ENCODE data around the gene CELSR1.

DNA sequence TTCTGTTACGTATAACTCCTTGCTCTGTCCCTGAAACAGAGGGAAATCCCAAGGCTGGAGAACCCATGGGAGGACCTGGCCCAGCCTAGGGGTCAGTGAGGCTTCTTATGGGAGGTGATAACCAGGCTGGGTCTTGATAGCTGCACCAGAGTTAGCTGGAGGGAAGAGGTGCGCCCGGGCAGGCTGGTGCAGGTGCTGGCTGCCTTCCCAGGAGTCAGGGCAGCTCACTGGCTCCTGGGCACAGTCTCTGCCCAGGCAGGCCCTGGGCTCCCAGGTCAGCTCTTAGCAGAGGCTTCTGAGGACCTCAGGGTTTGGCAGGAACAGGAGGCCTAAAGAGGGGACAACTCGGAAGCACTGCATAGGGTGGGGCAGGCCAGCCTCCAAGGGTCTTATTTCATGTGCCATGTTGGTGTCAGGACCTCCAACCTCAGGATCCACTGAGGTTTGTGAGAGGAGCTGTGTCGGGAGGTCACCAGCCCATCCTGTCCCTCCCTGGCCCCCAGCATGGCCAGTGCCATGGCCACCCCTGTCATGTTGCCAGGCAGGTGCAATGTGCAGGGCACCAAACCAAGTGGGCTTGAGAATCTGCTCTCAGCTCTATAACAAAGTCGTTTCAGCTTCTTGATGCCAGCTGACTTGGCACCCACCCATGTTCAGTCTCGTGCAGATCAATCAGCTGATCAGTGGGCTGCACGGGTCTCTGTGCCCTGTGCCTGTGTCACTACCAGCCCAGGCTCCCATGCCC lies 20.5 kb upstream of the CELSR1 start:
- TF ChIP-seq, protein P1, sequence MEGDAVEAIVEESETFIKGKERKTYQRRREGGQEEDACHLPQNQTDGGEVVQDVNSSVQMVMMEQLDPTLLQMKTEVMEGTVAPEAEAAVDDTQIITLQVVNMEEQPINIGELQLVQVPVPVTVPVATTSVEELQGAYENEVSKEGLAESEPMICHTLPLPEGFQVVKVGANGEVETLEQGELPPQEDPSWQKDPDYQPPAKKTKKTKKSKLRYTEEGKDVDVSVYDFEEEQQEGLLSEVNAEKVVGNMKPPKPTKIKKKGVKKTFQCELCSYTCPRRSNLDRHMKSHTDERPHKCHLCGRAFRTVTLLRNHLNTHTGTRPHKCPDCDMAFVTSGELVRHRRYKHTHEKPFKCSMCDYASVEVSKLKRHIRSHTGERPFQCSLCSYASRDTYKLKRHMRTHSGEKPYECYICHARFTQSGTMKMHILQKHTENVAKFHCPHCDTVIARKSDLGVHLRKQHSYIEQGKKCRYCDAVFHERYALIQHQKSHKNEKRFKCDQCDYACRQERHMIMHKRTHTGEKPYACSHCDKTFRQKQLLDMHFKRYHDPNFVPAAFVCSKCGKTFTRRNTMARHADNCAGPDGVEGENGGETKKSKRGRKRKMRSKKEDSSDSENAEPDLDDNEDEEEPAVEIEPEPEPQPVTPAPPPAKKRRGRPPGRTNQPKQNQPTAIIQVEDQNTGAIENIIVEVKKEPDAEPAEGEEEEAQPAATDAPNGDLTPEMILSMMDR (IDR thresholded peaks at IDR 0.05 in 2 of 3, conservative IDR thresholded peaks at IDR 0.05 in 1 of 3; ENCODE audit: borderline replicate concordance in 1 of 3, insufficient read depth in 1 of 3, low read depth in 2 of 3, low read length in 2 of 3), result no peak
- TF ChIP-seq EZH2 (IDR thresholded peaks at IDR 0.05) (no peak), ELF1 (IDR thresholded peaks at IDR 0.05; ENCODE audit: borderline replicate concordance, low read depth) (no peak), SP1 (IDR thresholded peaks at IDR 0.05; ENCODE audit: low read depth) (no peak), YY1 (IDR thresholded peaks at IDR 0.05; ENCODE audit: extremely low read depth, insufficient replicate concordance, low read depth, low read length) (no peak), POLR2A (IDR thresholded peaks at IDR 0.05; ENCODE audit: borderline replicate concordance, extremely low read depth, insufficient read depth, insufficient read length) (no peak), EZH2phosphoT487 (IDR thresholded peaks at IDR 0.05; ENCODE audit: borderline replicate concordance) (no peak), POLR2AphosphoS5 (IDR thresholded peaks at IDR 0.05; ENCODE audit: low read depth, low read length) (no peak), TCF7L2 (IDR thresholded peaks at IDR 0.05; ENCODE audit: borderline replicate concordance, extremely low read depth, insufficient read depth, insufficient read length) (no peak)
- TF ChIP-seq, protein P2, sequence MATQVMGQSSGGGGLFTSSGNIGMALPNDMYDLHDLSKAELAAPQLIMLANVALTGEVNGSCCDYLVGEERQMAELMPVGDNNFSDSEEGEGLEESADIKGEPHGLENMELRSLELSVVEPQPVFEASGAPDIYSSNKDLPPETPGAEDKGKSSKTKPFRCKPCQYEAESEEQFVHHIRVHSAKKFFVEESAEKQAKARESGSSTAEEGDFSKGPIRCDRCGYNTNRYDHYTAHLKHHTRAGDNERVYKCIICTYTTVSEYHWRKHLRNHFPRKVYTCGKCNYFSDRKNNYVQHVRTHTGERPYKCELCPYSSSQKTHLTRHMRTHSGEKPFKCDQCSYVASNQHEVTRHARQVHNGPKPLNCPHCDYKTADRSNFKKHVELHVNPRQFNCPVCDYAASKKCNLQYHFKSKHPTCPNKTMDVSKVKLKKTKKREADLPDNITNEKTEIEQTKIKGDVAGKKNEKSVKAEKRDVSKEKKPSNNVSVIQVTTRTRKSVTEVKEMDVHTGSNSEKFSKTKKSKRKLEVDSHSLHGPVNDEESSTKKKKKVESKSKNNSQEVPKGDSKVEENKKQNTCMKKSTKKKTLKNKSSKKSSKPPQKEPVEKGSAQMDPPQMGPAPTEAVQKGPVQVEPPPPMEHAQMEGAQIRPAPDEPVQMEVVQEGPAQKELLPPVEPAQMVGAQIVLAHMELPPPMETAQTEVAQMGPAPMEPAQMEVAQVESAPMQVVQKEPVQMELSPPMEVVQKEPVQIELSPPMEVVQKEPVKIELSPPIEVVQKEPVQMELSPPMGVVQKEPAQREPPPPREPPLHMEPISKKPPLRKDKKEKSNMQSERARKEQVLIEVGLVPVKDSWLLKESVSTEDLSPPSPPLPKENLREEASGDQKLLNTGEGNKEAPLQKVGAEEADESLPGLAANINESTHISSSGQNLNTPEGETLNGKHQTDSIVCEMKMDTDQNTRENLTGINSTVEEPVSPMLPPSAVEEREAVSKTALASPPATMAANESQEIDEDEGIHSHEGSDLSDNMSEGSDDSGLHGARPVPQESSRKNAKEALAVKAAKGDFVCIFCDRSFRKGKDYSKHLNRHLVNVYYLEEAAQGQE (IDR thresholded peaks at IDR 0.05; ENCODE audit: low read depth), result no peak
- TF ChIP-seq, protein P3, sequence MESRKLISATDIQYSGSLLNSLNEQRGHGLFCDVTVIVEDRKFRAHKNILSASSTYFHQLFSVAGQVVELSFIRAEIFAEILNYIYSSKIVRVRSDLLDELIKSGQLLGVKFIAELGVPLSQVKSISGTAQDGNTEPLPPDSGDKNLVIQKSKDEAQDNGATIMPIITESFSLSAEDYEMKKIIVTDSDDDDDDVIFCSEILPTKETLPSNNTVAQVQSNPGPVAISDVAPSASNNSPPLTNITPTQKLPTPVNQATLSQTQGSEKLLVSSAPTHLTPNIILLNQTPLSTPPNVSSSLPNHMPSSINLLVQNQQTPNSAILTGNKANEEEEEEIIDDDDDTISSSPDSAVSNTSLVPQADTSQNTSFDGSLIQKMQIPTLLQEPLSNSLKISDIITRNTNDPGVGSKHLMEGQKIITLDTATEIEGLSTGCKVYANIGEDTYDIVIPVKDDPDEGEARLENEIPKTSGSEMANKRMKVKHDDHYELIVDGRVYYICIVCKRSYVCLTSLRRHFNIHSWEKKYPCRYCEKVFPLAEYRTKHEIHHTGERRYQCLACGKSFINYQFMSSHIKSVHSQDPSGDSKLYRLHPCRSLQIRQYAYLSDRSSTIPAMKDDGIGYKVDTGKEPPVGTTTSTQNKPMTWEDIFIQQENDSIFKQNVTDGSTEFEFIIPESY (IDR thresholded peaks at IDR 0.05; ENCODE audit: extremely low read depth, insufficient replicate concordance, low read length), result no peak
